ENCODE results near the gene OSBPL8.

DNA sequence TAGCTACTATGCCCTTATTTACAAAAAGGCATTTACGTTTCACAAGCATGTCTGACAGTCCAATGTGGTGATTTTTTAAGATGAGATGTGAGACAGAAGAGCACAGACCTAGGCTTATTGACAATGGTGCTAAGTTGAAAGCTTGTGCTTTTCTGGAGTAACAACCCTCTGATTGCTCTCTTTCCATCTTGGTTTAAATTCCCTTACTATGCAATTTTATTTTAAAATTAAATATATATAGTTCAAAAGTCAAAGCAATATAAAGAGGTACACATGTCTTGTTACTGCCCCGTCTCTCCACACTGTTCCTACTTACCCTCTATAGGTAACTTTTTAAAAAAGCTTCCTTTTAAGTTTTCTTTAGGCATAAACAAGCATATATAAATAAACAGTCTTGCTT lies 172.0 kb downstream of the OSBPL8 start:
- TF ChIP-seq KHSRP (IDR thresholded peaks at IDR 0.05) (no peak), SIX5 (IDR thresholded peaks at IDR 0.05; ENCODE audit: borderline replicate concordance in 1 of 2, insufficient read depth in 1 of 2, low read depth in 1 of 2, low read length in 2 of 2) (no peak), POLR2A (conservative IDR thresholded peaks at IDR 0.05) (no peak), KAT7 (CRISPR knock-in tag; IDR thresholded peaks at IDR 0.05; ENCODE audit: borderline replicate concordance) (no peak), CREB1 (IDR thresholded peaks at IDR 0.05) (no peak), CREB1 (CRISPR knock-in tag; IDR thresholded peaks at IDR 0.05) (no peak), SRSF3 (IDR thresholded peaks at IDR 0.05; ENCODE audit: insufficient read depth, low read length) (no peak), ZFP1 (CRISPR knock-in tag; IDR thresholded peaks at IDR 0.05) (no peak), TCF7 (IDR thresholded peaks at IDR 0.05; ENCODE audit: borderline replicate concordance) (no peak), ZNF146 (CRISPR knock-in tag; IDR thresholded peaks at IDR 0.05; ENCODE audit: unreplicated experiment) (no peak), CEBPB (tag; IDR thresholded peaks at IDR 0.05) (no peak)
- TF ChIP-seq, protein P1, sequence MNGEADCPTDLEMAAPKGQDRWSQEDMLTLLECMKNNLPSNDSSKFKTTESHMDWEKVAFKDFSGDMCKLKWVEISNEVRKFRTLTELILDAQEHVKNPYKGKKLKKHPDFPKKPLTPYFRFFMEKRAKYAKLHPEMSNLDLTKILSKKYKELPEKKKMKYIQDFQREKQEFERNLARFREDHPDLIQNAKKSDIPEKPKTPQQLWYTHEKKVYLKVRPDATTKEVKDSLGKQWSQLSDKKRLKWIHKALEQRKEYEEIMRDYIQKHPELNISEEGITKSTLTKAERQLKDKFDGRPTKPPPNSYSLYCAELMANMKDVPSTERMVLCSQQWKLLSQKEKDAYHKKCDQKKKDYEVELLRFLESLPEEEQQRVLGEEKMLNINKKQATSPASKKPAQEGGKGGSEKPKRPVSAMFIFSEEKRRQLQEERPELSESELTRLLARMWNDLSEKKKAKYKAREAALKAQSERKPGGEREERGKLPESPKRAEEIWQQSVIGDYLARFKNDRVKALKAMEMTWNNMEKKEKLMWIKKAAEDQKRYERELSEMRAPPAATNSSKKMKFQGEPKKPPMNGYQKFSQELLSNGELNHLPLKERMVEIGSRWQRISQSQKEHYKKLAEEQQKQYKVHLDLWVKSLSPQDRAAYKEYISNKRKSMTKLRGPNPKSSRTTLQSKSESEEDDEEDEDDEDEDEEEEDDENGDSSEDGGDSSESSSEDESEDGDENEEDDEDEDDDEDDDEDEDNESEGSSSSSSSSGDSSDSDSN (IDR thresholded peaks at IDR 0.05; ENCODE audit: borderline replicate concordance in 1 of 2, low read depth in 2 of 2, low read length in 2 of 2) = no peak
- TF ChIP-seq, protein P2, sequence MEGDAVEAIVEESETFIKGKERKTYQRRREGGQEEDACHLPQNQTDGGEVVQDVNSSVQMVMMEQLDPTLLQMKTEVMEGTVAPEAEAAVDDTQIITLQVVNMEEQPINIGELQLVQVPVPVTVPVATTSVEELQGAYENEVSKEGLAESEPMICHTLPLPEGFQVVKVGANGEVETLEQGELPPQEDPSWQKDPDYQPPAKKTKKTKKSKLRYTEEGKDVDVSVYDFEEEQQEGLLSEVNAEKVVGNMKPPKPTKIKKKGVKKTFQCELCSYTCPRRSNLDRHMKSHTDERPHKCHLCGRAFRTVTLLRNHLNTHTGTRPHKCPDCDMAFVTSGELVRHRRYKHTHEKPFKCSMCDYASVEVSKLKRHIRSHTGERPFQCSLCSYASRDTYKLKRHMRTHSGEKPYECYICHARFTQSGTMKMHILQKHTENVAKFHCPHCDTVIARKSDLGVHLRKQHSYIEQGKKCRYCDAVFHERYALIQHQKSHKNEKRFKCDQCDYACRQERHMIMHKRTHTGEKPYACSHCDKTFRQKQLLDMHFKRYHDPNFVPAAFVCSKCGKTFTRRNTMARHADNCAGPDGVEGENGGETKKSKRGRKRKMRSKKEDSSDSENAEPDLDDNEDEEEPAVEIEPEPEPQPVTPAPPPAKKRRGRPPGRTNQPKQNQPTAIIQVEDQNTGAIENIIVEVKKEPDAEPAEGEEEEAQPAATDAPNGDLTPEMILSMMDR (IDR thresholded peaks at IDR 0.05 in 2 of 3, conservative IDR thresholded peaks at IDR 0.05 in 1 of 3; ENCODE audit: insufficient read depth in 2 of 3, low read depth in 1 of 3, low read length in 3 of 3) = no peak
